Ishikawa (cell line): ENCODE results near the gene TEAD1.

Source experiments
- CEBPB ChIP-seq: IDR thresholded peaks from 2 replicates; pipeline ENCODE4 v1.6.1; 2012
- CREB1 ChIP-seq: IDR thresholded peaks from 2 replicates; pipeline ENCODE4 v1.6.1; 2012; ENCODE audit warnings: low read depth
- EGR1 ChIP-seq: IDR thresholded peaks from 2 replicates; pipeline ENCODE4 v1.6.1; 2012
- EP300 ChIP-seq: IDR thresholded peaks from 2 replicates; pipeline ENCODE4 v1.6.1; 2012; ENCODE audit warnings: borderline replicate concordance
- FOXM1 ChIP-seq: IDR thresholded peaks from 2 replicates; pipeline ENCODE4 v1.6.1; 2012; ENCODE audit warnings: low read depth, borderline replicate concordance
- NFIC ChIP-seq: IDR thresholded peaks from 2 replicates; pipeline ENCODE4 v1.6.1; 2012
- RAD21 ChIP-seq: IDR thresholded peaks from 2 replicates; pipeline ENCODE4 v1.6.1; 2012; ENCODE audit warnings: low read depth
- TAF1 ChIP-seq: IDR thresholded peaks from 2 replicates; pipeline ENCODE4 v1.6.1; 2012; ENCODE audit warnings: low read depth, mild to moderate bottlenecking
- TCF12 ChIP-seq: IDR thresholded peaks from 2 replicates; pipeline ENCODE4 v1.6.1; 2012; ENCODE audit warnings: low read depth
- TEAD4 ChIP-seq: IDR thresholded peaks from 2 replicates; pipeline ENCODE4 v1.6.1; 2012
- YY1 ChIP-seq: IDR thresholded peaks from 2 replicates; pipeline ENCODE4 v1.6.1; 2012; ENCODE audit warnings: low read depth
- ZBTB7A ChIP-seq: IDR thresholded peaks from 2 replicates; pipeline ENCODE4 v1.6.1; 2012; ENCODE audit warnings: low read depth
- TF ChIP-seq, protein P1 (sequence below): IDR thresholded peaks from 2 replicates; pipeline ENCODE4 v1.6.1; 2012; ENCODE audit warnings: low read depth, mild to moderate bottlenecking
- TF ChIP-seq, protein P2 (sequence below): IDR thresholded peaks from 2 replicates; pipeline ENCODE4 v1.6.1; 2012
- TF ChIP-seq, protein P3 (sequence below): IDR thresholded peaks from 2 replicates; pipeline ENCODE4 v1.6.1; 2012

TEAD1 gene

DNA sequence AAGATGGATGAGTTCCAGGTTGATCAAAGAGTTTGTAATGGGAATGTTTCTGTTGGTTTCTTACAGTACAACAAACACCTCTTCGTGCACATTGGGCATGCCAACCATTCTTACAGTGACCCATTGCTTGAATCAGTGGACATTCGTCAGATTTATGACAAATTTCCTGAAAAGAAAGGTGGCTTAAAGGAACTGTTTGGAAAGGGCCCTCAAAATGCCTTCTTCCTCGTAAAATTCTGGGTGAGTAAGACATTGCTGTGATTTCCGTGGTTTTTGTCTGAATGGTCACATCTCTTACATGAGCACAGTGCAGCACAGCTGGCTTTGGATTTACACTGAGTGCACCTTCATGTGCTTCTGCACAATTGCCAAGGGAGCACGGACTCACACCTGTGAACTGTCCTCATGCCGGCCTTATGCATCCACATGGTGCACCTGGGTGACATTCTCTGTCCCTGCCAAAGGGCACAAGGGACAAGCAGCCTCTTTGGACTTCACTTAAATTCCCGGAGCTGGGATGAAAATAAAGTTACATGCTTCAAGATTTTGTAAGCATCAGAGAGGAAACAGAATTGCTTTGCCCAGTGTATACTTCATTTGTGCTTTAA is 227.8 kb downstream of the TEAD1 start:
- TF ChIP-seq TAF1 (no peak), CEBPB (no peak), TCF12 (no peak), EP300 (no peak), TEAD4 (no peak), ZBTB7A (no peak)
- TF ChIP-seq, protein P1, sequence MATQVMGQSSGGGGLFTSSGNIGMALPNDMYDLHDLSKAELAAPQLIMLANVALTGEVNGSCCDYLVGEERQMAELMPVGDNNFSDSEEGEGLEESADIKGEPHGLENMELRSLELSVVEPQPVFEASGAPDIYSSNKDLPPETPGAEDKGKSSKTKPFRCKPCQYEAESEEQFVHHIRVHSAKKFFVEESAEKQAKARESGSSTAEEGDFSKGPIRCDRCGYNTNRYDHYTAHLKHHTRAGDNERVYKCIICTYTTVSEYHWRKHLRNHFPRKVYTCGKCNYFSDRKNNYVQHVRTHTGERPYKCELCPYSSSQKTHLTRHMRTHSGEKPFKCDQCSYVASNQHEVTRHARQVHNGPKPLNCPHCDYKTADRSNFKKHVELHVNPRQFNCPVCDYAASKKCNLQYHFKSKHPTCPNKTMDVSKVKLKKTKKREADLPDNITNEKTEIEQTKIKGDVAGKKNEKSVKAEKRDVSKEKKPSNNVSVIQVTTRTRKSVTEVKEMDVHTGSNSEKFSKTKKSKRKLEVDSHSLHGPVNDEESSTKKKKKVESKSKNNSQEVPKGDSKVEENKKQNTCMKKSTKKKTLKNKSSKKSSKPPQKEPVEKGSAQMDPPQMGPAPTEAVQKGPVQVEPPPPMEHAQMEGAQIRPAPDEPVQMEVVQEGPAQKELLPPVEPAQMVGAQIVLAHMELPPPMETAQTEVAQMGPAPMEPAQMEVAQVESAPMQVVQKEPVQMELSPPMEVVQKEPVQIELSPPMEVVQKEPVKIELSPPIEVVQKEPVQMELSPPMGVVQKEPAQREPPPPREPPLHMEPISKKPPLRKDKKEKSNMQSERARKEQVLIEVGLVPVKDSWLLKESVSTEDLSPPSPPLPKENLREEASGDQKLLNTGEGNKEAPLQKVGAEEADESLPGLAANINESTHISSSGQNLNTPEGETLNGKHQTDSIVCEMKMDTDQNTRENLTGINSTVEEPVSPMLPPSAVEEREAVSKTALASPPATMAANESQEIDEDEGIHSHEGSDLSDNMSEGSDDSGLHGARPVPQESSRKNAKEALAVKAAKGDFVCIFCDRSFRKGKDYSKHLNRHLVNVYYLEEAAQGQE, result no peak
- TF ChIP-seq, protein P2, sequence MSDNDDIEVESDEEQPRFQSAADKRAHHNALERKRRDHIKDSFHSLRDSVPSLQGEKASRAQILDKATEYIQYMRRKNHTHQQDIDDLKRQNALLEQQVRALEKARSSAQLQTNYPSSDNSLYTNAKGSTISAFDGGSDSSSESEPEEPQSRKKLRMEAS, result no peak

DNA sequence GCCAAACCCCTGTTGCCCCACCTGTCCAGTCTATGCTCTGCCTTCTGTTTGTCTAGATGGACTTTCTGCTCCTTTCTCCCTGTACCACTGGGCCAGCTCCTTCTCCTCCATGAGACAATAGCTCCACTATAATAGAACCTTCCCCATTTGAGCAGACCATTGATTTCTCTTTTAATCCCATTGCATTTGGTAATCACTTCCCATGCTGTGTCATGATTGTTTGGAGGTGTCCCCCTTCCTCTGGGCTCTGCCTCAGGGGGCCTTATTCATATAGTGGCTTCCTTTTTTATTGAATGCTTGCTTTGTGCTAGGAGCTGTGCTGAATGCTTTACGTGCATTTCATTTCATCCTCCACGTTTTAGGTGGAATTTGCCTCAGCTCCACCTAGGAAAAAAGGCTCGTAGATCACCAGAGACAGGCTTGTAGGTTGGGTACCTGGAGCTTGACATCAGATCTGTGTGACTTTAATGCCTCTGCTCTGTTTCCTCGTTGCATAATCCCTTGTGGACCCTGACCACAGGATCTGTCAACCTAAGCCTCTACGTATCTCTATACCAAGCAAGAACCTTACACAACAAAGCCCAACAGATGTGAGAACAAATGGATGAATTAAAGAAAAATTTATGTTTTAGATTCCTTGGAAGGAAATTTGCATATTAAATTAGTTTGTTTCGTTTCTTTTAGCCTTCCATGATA is 228.7 kb downstream of the TEAD1 start:
- TF ChIP-seq, protein P1, result no peak
- TF ChIP-seq FOXM1 (no peak), TEAD4 (no peak), YY1 (no peak), CEBPB (no peak), TCF12 (no peak), EGR1 (no peak), NFIC (no peak)
- TF ChIP-seq, protein P3, sequence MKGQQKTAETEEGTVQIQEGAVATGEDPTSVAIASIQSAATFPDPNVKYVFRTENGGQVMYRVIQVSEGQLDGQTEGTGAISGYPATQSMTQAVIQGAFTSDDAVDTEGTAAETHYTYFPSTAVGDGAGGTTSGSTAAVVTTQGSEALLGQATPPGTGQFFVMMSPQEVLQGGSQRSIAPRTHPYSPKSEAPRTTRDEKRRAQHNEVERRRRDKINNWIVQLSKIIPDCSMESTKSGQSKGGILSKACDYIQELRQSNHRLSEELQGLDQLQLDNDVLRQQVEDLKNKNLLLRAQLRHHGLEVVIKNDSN, result no peak
- TF ChIP-seq, protein P2, result no peak

DNA sequence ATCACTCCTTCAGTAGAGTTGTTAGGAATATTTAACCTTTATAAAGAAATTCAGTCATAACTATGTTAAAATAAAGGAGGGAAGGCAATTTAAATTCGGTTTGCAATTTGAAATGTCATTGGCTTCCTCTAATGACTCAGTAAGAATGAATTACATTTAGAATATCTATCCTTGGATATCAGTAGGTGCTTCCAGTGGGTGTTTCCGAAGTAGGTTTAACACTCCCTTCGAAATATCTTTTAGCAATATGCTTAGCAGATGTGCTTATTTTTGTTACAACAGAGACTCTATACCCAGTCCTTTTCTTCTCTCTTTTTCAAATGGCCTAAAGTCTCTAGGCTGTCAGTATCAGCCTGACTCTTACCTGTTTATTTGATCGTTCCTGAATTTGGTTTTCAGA is 231.2 kb downstream of the TEAD1 start:
- TF ChIP-seq, protein P1, result no peak
- TF ChIP-seq TCF12, result no peak
- no peak for TF ChIP-seq YY1
- no peak for TF ChIP-seq TAF1
- TF ChIP-seq, protein P2, result no peak
- no peak for TF ChIP-seq EGR1
- no peak for TF ChIP-seq EP300
- TF ChIP-seq FOXM1, result no peak
- TF ChIP-seq ZBTB7A, result no peak

DNA sequence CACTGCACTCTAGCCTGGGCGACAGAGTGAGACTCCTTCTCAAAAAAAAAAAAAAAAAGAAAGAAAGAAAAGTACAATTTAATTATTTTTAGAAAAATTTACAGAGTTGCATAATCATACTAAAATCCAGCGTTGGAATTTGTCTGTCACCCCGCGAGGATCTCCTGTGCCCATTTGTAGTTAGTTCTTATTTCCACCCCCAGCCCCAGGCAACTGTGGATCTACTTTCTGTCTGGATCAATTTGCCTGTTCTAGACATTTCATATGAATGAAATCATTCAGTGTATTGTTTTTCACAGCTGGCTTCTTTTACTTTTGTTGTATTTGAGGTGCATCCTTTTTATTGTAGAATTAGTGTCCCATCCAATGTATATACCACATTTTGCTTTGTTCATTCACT is 232.3 kb downstream of the TEAD1 start:
- TF ChIP-seq, protein P1, result no peak
- TF ChIP-seq CREB1 (no peak), FOXM1 (no peak), EP300 (no peak), CEBPB (no peak), TCF12 (no peak), ZBTB7A (no peak), EGR1 (no peak), RAD21 (no peak), TAF1 (no peak), YY1 (no peak), TEAD4 (no peak), NFIC (no peak)
- TF ChIP-seq, protein P3, result no peak
- TF ChIP-seq, protein P2, result no peak
